Activated CD8-positive, alpha-beta memory T cell treated with anti-CD3 and anti-CD28 coated beads for 36 hours (primary cell): ENCODE data around the gene LRRC4C. TPM values are rescaled to one million over a fixed set of nuclear protein-coding genes. Genes with fewer than 3 reads are reported as not detected.

Experiments
- CTCF ChIA-PET: fragments of 350-600 bp; sonication (Branson Sonifier 250); formaldehyde crosslinking; loops from one replicate; lab custom pipeline; 2021; ENCODE audit warnings: antibody characterized with exemption; lab: Charles Lee
- POLR2A ChIA-PET: fragments of 350-600 bp; sonication (Branson Sonifier 250); formaldehyde crosslinking; loops from one replicate; lab custom pipeline; 2021; ENCODE audit warnings: antibody characterized with exemption; lab: Charles Lee
- total RNA-seq, 2 experiments: library from RNA; stranded (reverse); gene quantifications; one replicate each; pipeline ENCODE4 v1.2.3, GENCODE V29; 2021

LRRC4C gene
- total RNA-seq, 2 experiments from 2014 or later = not detected

DNA sequence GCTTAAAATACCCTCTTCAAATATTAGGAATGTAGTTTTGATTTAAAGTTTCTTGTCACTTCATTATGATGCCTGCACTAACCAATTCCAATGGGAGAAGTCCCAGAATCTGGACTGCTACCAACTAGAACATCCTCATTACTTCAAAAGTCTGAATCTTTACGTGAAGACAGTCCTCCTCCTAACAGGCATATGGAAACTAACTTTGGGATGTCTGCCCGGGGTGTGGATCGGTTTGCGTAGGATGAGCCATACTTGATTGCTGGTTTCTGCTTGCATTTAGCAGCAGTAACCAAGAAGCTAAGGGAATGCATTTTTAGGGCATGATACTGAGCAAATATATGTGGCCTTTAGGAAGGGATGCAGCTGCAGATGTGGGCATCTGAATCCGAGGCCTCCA lies 177.1 kb downstream of the LRRC4C start:
- POLR2A ChIA-PET = no interaction called here
- CTCF ChIA-PET = no interaction called here

DNA sequence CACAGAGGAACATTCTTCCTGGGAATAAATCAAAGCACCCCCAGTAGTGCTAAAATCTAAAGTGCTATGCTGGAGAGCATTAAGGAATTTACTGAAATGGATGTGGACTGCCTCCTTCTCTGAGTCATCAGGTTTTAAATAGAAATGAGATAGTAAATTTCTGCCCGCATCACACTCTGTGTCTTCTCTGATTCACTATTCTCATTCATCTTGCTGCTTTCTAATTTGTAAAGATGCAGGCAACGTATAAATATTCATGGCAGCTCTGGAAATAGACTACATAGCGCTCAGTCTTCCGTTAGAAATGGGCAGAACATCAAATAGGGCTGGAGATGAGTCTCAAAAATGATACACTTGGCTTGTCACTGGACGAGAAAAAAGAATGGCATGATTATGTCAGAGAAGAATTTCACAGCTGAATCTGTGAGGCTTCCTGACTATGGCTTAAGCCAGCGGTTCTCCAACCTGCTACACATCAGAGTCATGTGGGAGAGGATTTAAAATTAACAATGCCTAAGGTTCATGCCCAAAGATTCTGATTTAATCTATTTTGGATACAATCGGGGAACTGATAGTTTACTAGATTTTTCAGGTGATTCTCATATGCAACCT lies 178.2 kb downstream of the LRRC4C start:
- ChIA-PET CTCF (no interaction called here), POLR2A (no interaction called here)

DNA sequence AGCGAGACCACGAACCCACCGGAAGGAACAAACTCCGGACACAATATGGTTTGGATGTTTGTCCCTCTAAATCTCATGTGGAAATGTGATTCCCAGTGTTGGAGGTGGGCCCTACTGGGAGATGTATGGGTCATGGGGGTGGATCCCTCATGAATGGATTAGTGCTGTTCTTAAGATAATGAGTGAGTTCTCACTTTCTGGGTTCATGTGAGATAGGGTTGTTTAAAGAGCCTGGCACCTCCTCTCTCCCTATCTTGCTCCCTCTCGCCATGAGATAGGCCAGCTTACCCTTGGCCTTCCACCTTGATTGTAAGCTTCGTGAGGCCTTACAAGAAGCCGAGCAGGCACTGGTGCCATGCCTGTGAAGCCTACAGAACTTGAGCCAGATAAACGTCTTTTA lies 184.6 kb downstream of the LRRC4C start:
- ChIA-PET POLR2A (no interaction called here), CTCF (no interaction called here)

DNA sequence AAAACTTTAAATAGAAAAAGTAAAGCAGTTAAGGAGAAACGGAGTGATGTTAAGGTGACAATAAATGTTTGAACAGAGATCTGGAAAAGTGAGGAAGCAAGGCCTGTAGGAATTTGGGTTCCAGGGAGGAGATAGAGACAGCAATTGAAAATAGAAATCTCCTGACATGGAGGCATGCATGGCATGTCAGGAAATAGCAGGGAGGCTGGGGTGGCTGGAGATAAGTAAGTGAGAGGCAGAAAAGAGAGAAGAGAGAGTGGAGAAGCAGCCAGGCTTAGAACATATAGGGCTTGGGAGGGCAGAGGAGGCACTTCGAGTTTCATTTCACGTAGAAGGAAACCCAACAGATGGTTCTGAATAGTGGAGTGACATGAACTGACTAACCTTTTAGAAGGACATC lies 185.5 kb downstream of the LRRC4C start:
- ChIA-PET POLR2A (no interaction called here), CTCF (no interaction called here)

DNA sequence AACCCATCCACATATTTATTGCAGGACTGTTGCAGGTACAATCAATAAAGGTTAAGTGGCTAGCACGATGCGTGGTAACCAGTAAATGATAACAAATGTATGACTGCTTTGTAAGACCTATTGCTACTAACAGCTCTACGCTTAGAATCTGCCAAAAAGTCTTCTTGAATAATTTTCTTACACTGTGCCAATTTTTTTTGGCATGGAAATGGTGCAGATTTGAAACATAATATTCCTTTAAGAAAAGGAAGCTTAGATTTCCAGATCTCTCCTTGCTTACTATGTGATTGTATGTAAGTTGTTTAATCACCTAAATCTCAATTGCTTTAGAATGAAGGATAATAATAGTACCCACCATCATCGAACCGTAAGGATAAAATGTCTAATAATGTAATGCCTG lies 192.0 kb downstream of the LRRC4C start:
- ChIA-PET CTCF (no interaction called here), POLR2A (no interaction called here)

DNA sequence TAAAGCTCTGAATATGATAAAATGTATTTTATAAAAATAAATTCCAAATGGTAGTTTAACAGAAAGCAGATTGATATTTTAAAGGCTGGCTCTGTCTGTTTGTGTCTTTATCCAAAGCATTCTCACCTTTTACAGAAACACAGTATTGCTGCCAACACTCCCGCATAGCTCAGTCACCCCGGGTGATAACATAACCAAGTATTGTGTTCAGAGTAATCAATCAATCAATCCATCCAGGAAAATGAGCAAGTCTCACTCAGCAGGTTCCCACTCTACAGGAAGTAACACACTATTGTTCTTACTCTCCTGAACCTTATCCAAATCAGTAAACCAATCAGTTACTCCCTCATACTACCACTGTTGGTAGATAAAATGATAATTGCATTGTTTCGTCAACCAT lies 203.4 kb downstream of the LRRC4C start:
- ChIA-PET POLR2A (no interaction called here), CTCF (no interaction called here)

DNA sequence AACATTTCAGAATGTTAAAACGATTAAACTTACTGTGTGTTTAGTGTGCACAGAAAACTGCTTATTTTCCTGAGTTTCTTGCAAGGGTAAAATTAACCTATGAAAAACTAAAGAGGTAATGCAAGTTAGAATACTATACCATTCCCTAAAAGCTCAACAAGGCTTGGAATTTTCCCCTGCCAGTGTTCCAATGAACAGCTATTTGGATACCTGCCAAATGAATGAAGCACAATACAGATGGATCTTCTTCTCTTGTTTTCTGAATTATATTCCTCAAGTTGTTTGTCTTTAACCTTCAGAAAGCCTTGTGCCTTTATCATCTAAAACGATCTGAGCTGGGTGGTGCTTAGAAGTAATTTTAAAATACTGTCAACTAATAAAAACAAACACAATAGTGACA lies 204.5 kb downstream of the LRRC4C start:
- POLR2A ChIA-PET = no interaction called here
- CTCF ChIA-PET = no interaction called here

DNA sequence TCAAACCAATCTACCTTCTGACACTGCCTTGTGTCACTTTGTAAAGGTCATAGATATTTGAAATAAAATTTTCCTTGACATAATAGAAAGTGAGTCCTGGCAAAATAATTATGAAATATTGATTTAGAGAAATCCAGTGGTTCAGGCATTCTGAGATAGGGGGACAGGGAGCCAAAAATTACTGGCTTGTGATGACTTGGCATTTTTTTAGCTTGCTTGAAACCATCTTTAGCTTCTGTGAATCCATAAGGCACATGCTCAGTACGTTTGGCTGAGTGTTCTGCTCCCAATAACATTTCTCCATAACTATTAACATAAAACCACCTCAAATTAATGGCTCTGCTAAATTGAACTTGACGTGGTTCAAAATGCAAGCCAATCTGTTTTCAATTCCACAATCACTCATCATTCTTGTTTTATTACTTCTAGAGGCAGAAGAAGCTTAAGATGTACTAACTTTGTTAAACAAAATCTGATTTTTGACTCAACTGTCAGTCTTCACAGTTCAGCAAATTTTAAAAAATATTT lies 209.0 kb downstream of the LRRC4C start:
- CTCF ChIA-PET = no interaction called here

DNA sequence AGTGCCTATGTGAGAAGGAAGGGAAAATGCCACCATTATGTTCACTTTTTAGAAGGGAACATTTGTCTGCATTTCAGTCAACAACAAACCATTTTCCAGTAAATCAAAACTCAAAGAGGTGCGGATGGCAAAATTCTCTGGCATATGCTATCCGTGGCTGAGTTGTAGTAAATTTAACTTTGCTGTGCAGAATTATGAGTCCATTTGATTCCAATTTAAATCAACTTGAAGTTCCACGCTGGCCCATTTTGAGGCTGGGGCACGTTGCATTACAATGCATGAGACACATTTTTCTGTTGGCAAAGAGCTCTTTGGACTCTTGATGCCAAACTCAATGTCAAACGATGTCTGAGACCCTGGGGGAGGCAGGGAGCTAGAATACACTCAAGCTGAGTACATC lies 211.8 kb downstream of the LRRC4C start:
- POLR2A ChIA-PET = no interaction called here
- CTCF ChIA-PET = no interaction called here

More for the DNA sequence above, 209.0 kb downstream of the LRRC4C start:
- POLR2A ChIA-PET = no interaction called here

DNA sequence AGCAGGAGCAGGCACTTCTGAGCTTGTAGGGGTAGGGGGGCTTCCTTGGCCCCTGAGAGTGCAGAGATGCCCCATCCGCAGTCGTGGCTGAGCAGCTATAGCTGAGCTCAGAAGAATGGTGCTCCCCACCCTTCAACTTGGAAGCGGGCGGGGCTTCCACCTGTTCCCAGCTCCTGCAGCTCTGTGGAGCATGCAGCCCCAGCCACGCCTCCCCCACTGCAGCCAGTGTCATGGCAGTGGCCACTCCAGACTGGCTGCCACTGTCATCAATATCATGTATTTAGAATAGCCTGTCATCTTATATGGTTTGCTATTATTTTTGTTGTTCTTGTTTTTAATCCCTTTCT lies 213.1 kb downstream of the LRRC4C start:
- CTCF ChIA-PET = no interaction called here
- POLR2A ChIA-PET = no interaction called here

DNA sequence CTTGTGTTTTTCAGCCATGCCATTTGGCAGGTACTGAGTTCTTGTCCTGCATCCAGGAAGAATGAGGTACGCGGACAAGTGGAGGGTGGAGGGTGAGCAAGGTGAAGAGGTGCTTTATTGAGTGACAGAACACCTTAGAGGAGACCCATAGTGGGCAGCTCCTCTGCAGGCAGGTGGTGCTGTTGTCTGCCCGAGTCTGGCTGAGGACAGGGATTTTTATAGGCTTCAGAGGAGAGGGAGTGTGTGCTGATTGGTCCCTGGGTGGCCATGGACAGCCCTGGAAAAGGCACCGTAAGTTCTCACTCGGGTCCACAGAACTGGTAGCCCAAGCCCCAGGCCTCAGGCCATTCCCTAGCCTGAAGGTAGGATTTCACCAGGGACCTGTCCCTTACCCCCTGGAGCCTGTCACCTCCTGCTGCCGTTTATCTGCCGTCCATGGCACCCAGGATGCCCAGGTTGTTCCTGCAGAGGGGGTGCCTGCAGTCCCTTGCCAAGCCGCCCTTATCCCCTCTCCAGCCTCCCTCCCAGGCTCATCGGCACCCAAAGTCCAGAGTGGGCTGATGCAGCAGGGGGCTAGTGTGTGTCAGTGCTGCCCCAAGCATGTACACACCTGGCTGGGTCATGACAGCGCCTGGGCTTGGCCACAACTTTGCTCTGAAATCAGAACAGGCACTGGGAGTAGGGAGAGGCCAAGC lies 213.6 kb downstream of the LRRC4C start:
- CTCF ChIA-PET = no interaction called here

DNA sequence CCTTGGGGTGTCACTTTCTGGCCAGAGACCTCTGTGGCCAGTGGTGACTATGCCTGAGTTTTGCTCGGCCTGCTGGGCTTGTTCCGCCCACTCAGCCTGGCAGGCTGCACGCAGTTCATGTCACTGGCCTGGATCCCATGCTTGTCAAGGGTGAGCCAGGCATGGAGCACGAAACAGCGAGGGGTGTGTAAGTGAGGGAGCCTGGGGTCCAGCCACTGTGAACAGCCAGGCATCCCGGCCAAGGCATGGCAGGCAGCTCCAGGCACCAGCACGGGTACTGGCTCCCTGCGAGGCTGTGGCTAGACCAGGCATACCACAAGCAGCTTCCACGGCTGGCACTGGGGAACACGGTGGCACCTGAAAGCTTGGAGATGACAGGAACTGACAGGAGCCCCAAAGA lies 214.3 kb downstream of the LRRC4C start:
- POLR2A ChIA-PET = no interaction called here
- CTCF ChIA-PET = no interaction called here

More for the DNA sequence above, 213.6 kb downstream of the LRRC4C start:
- POLR2A ChIA-PET = no interaction called here

DNA sequence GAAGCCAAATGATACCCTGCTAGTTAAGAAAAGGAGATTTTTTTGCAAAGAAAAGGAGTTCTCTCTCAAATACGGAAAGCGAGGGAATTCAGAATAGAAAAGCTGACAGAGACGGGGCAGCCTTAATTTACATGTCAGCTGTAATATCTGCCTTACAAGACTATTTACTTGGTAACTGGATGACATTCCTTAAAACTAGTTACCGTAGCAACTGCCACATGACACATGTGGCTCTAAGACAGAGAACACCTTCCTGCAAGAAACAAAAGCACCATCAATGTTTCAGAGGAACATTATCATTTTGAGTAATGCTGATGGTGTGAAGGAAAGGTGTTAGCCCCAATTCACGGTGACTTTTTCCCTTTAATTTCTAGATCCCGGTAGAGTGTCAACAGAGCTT lies 222.1 kb downstream of the LRRC4C start:
- CTCF ChIA-PET = no interaction called here
- POLR2A ChIA-PET = no interaction called here

DNA sequence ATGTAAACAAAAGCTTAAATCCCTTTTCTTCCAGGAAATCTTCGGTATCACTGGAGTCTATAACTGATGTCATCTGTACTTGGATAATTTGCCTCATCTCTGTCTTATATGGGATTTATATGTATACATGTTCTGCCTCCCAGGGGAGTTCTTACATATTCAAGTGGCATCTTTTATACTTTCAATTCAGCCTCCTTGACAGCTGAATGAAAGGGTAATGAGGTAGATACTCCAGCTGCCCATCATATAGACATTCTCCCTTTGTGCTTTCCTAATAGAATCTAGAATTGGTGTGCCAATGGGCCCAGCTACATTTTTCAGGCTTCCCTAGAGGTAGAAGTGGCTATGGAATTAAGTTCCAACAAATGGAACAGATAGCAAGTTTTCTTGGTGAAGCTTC lies 223.8 kb downstream of the LRRC4C start:
- ChIA-PET CTCF (no interaction called here), POLR2A (no interaction called here)

DNA sequence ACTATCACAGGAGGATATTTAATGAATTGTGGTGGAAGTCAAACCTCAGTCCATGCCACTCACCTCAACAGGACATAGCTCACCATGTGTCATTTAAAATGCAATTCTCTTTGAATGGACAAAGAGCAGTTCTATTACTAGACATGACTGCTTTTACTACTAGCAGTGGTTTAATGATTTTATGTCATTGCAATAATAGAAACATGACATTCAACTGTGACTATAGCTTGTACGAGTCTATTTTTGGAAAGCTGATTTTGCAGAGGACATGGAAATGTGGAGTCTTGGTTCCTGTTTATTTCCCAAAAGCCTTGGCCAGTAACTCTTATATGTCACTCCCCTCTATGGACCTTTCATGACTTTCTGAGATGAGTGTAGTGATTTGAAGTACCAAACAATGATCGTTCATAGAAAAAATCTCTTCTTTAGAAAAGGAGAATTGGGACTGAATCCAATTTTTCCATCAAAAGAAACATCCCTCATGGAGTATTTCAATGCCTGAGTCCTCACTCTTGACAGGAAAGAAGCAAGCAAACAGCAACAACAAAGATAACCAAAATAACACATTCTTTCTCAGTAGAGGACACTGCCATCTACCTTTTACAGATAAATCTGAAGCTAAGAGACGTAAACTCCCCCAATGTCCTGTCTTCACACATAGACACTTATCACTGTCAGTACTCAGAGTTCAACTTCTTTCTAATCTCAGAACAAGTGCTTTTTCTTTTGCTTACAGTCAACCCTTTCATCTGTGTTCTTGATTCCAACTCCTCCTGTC lies 233.4 kb downstream of the LRRC4C start:
- CTCF ChIA-PET = no interaction called here
- POLR2A ChIA-PET = no interaction called here

DNA sequence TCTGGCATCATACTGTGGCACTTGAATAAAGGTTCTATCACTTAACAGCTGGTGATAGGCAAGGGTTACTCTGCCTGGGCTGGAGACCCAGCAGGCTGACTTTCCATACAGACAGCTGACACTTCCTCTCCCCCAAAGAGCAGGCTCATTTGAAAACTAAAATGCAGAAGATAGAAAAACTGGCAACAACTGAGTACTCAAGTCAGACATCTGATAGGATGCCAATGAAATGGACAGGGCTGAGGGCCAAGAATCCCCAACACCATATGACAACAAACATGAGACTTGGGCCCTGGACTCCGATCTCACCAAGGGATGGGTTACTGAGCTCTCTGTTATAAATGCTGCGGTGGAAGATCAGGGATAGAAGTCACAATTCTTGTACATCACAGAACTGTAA lies 237.2 kb downstream of the LRRC4C start:
- ChIA-PET CTCF (no interaction called here), POLR2A (no interaction called here)

DNA sequence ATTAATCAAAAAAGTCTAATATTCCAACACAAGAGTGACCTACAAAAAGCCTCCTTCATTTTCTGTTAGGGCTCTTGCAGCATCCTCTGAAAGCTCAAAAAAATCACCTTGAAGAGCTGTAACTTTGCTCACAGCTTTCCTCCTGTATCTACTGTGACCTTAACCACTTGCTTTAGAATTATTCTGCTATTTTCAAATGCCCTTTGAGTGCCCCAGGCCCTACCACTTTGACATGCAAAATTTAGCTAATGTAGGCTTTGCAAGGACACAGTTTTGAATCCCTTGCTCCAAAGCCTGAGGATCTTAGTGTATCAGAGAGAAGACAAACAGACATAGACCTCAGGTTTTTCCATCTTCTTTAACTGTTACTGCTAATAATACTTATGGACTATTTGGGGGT lies 253.1 kb downstream of the LRRC4C start:
- ChIA-PET POLR2A (no interaction called here), CTCF (no interaction called here)

DNA sequence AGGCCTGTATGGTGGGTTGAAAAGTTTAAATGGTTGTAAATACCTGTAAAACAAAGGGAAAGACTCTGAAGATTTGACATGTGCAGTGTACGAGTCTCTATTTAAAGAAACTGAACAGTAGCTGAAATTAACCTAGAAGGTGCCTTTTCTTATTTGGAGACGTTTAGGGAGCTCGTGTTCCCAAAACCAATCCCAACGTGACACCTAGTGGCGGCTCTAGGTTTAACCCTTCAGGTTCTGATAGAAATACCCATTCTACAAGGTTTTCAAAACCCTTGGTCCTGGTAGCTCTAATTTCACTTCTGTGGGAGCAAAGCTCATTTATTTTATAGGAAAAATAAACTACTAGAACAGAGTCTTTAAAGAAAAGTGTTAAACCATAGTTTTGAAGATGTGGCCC lies 258.3 kb downstream of the LRRC4C start:
- POLR2A ChIA-PET = no interaction called here
- CTCF ChIA-PET = no interaction called here

DNA sequence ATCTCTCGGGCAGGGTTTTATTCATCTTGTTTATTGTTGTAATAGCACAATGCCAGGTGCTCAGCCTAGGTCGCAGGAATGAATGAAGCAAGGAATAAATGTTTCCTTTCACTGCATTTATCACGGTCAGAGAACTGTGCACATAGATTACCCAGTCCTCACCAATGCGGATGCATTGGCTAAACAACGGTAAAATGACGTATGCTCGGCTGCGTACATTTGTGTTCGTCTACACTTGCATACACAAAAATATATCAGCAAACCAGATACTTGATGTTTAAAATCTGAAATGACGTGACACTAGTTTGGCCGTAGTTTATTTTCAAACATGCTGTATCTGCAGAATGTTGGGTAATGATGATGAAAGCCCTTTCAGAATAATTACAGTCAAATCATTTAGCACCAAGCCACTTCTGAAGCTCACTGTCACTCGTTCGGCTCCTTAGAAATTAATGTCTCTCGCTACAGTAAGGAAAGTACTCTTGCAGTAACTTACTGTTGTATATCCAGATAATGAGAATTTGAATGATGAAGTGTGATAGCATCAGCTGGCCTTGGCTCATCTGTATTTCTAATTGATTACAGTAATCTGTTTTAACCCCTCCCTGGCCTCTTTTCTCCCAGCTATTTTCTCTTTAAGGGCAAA lies 268.9 kb downstream of the LRRC4C start:
- POLR2A ChIA-PET = no interaction called here

DNA sequence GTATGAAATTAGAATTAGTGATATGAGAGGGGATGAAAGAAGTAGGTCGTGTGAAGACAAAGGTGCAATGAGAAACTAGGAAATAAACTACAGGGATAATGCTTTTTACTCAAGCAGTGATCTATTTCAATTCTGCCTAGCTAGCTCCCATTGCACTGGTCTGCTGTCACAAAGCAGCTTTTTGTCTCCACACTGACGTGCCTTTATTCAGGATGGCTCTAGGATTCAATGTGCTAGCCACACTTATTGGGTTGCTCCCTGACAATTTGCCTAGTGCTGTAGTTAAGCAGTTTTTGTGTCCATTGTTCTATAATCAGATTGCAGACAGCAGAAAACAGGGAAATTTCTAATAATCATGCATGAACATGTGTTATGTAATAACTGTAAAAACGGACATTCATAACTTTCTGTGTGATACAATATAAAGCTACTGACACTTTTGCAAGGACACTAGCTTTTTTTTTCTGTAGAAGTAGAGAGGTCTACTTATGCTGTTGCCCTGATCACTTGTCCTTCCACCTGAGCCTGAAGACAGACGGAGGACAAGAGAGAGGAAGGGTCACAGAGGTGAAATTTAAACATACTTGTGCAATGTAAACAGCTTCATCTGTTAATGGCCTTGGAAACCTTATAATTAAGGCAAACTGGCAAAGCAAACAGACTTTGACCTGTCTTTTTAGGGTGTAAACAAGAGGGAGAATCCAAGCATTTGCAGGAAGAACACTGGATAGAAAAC lies 269.6 kb downstream of the LRRC4C start:
- POLR2A ChIA-PET = no interaction called here
- CTCF ChIA-PET = no interaction called here

More for the DNA sequence above, 268.9 kb downstream of the LRRC4C start:
- CTCF ChIA-PET = no interaction called here
